ENCODE measurements around the gene TGFBI.

DNA sequence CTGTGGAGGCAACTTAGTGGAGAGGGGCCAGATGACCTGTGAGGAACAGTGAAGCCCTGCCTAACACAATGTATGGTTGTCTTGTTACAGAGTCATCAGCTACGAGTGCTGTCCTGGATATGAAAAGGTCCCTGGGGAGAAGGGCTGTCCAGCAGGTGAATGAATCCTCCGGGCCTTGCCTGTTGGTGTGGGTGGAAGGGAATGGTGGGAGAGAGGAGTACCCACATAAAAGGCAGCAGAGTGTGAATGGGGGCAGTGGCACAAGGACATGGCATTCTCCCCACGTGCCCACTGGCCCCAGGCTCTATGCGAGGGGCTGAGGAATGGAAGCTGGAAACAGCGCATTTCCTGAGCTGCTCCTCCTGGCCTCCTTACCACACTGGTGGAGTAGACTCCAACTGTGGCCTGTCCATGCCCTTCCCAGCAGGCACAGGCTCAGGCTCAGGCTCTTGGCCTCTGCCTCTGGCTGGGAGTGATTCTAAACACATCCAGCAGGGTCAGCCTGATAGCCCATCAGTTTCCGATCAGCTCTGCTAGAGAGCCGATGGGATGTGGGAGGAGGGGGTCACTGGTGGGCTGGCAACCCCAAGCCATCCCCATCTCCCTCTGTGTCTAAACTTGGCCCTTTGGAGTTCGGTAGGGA, 15.3 kb downstream of the TGFBI start:
- no peak for TF ChIP-seq POLR2A (IDR thresholded peaks at IDR 0.05)
- no peak for TF ChIP-seq CTCF (IDR thresholded peaks at IDR 0.05)
